ENCODE data around the gene ZNF716. TPM values are rescaled to one million over a fixed set of nuclear protein-coding genes. Genes with fewer than 3 reads are reported as not detected.

ZNF716 gene
- total RNA-seq, 1 experiment from 2014 or later: not detected

GRCh38 chr7:57443567-57443966, 6.4 kb upstream of the ZNF716 start:
- Histone ChIP-seq H2AFZ (ENCODE audit: low read depth, low read length, poor library complexity, severe bottlenecking) (no peak overlapping the region), H3K9ac (ENCODE audit: low read length) (no peak overlapping the region), H3K9me3 (ENCODE audit: control insufficient read depth in 1 of 2, insufficient read depth in 1 of 2, low read depth in 1 of 2, low read length in 2 of 2) (peaks cover 0 to 10% of the 10 kb centered on the region in 2 experiments; a peak in 2 of 4 replicates), H3K4me2 (ENCODE audit: low read length) (no peak overlapping the region), H3K27me3 (ENCODE audit: insufficient read depth, low read length) (no peaks in the 10 kb centered on the region), H3K9me2 (ENCODE audit: insufficient read depth) (no peaks in the 10 kb centered on the region), H3K4me1 (ENCODE audit: control insufficient read depth in 1 of 2, insufficient read depth in 2 of 2, low read length in 2 of 2) (no peaks in the 10 kb centered on the region), H3K79me2 (ENCODE audit: insufficient read depth, low read length) (no peaks in the 10 kb centered on the region), H3K27ac (ENCODE audit: low read depth, low read length) (no peak overlapping the region), H3K36me3 (ENCODE audit: control insufficient read depth in 1 of 2, insufficient read depth in 2 of 2, low read length in 2 of 2) (no peaks in the 10 kb centered on the region), H4K20me1 (ENCODE audit: insufficient read depth) (no peaks in the 10 kb centered on the region), H3K4me3 (replicated peaks in 1 of 2; ENCODE audit: low read depth in 1 of 2, low read length in 2 of 2) (no peak overlapping the region)
- BruUV-seq (replicated peaks): no TSS peak
- POLR2A ChIA-PET: no interaction called here
- TF ChIP-seq POLR2A (IDR thresholded peaks at IDR 0.05; ENCODE audit: borderline replicate concordance, extremely low read depth, insufficient read depth, insufficient read length) (no peak), ZBTB33 (IDR thresholded peaks at IDR 0.05; ENCODE audit: extremely low read depth, insufficient replicate concordance, low read length) (no peak), SRF (IDR thresholded peaks at IDR 0.05; ENCODE audit: low read depth) (no peak), CTCF (IDR thresholded peaks at IDR 0.05 in 2 of 3, conservative IDR thresholded peaks at IDR 0.05 in 1 of 3; ENCODE audit: borderline replicate concordance in 1 of 3, insufficient read depth in 1 of 3, low read depth in 2 of 3, low read length in 2 of 3) (no peak), POLR2AphosphoS5 (IDR thresholded peaks at IDR 0.05; ENCODE audit: low read depth, low read length) (no peak), CBX3 (IDR thresholded peaks at IDR 0.05; ENCODE audit: low read depth) (no peak), CEBPB (IDR thresholded peaks at IDR 0.05; ENCODE audit: low read depth) (no peak), ZFX (IDR thresholded peaks at IDR 0.05) (no peak), ELF1 (IDR thresholded peaks at IDR 0.05; ENCODE audit: borderline replicate concordance, low read depth) (no peak), EZH2phosphoT487 (IDR thresholded peaks at IDR 0.05; ENCODE audit: borderline replicate concordance) (no peak), EGR1 (IDR thresholded peaks at IDR 0.05; ENCODE audit: low read depth) (no peak), SIN3A (IDR thresholded peaks at IDR 0.05; ENCODE audit: low read depth) (no peak), FOSL1 (IDR thresholded peaks at IDR 0.05; ENCODE audit: low read depth) (no peak), SP1 (IDR thresholded peaks at IDR 0.05; ENCODE audit: low read depth) (no peak), YY1 (IDR thresholded peaks at IDR 0.05; ENCODE audit: extremely low read depth, insufficient replicate concordance, low read depth, low read length) (no peak), RAD21 (IDR thresholded peaks at IDR 0.05; ENCODE audit: low read depth) (no peak)
- TF ChIP-seq, protein P1, sequence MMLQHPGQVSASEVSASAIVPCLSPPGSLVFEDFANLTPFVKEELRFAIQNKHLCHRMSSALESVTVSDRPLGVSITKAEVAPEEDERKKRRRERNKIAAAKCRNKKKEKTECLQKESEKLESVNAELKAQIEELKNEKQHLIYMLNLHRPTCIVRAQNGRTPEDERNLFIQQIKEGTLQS (IDR thresholded peaks at IDR 0.05): no peak
- TF ChIP-seq, protein P2, sequence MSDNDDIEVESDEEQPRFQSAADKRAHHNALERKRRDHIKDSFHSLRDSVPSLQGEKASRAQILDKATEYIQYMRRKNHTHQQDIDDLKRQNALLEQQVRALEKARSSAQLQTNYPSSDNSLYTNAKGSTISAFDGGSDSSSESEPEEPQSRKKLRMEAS (IDR thresholded peaks at IDR 0.05): no peak
- intact Hi-C loops (cut with micrococcal nuclease): no loop called here
- no peak for ATAC-seq
- DNase-seq (ENCODE audit: low read depth, low spot score): no peak
- RAD21 ChIA-PET (ENCODE audit: low non-redundant PET in 1 of 2, low total read pairs in 2 of 2, uncharacterized antibody in 2 of 2, unreplicated experiment in 2 of 2): no interaction called here
- CTCF ChIA-PET: no interaction called here

Data from HCT116 (cell line).